MM.1S (cell line): Measurements from ENCODE around the gene C15orf40.

Source experiments
- DNase-seq: peaks from one replicate; pipeline ENCODE4 v3.0.0-alpha.2; 2015
- H2AFZ ChIP-seq: fragments of 300-600 bp; sonication (generic); 2 replicates; pipeline ENCODE4 v1.6.0; 2016; ENCODE audit warnings: antibody characterized with exemption, low read length
- H3F3A ChIP-seq: fragments of 300-600 bp; sonication (generic); 2 replicates; pipeline ENCODE4 v1.6.1; 2016; ENCODE audit warnings: mild to moderate bottlenecking, antibody characterized with exemption, low read length, moderate library complexity, mixed read lengths; ENCODE audit not compliant: insufficient read depth
- H3K27ac ChIP-seq: fragments of 300-600 bp; sonication (generic); 2 replicates; pipeline ENCODE4 v1.5.1; 2016; ENCODE audit warnings: mild to moderate bottlenecking, low read length
- H3K27me3 ChIP-seq: fragments of 300-600 bp; sonication (generic); replicated peaks from 2 replicates; pipeline ENCODE4 v1.6.0; 2016; ENCODE audit warnings: low read length; ENCODE audit not compliant: insufficient read depth
- H3K36me3 ChIP-seq: fragments of 300-600 bp; sonication (generic); replicated peaks from 2 replicates; pipeline ENCODE4 v1.6.1; 2016; ENCODE audit warnings: mild to moderate bottlenecking, low read length, mixed read lengths; ENCODE audit not compliant: insufficient read depth
- H3K4me1 ChIP-seq: fragments of 300-600 bp; sonication (generic); 2 replicates; pipeline ENCODE4 v1.6.1; 2016; ENCODE audit warnings: low read length, mixed read lengths
- H3K4me2 ChIP-seq: fragments of 300-600 bp; sonication (generic); 2 replicates; pipeline ENCODE4 v1.6.0; 2016; ENCODE audit warnings: low read depth, low read length
- H3K4me3 ChIP-seq: fragments of 300-600 bp; sonication (generic); 2 replicates; pipeline ENCODE4 v1.5.1; 2016; ENCODE audit warnings: low read length, mixed read lengths
- H3K79me2 ChIP-seq: fragments of 300-600 bp; sonication (generic); 2 replicates; pipeline ENCODE4 v1.6.1; 2016; ENCODE audit warnings: mixed run types, low read length, mixed read lengths
- H3K9ac ChIP-seq: fragments of 300-600 bp; sonication (generic); 2 replicates; pipeline ENCODE4 v1.6.1; 2016; ENCODE audit warnings: low read length, mixed read lengths
- H3K9me2 ChIP-seq: fragments of 300-600 bp; sonication (generic); replicated peaks from 2 replicates; pipeline ENCODE4 v1.6.1; 2016; ENCODE audit warnings: mild to moderate bottlenecking, low read length, mixed read lengths; ENCODE audit not compliant: insufficient read depth
- H3K9me3 ChIP-seq: fragments of 300-600 bp; sonication (generic); replicated peaks from 2 replicates; pipeline ENCODE4 v1.6.1; 2016; ENCODE audit warnings: mild to moderate bottlenecking, low read length, mixed read lengths; ENCODE audit not compliant: insufficient read depth
- H4K20me1 ChIP-seq: fragments of 300-600 bp; sonication (generic); 2 replicates; pipeline ENCODE4 v1.6.1; 2016; ENCODE audit warnings: mild to moderate bottlenecking, low read length, moderate library complexity, mixed read lengths; ENCODE audit not compliant: insufficient read depth
- CTCF ChIP-seq: fragments of 300-600 bp; sonication (generic); IDR thresholded peaks from 2 replicates; pipeline ENCODE4 v1.5.1; 2016; ENCODE audit warnings: antibody characterized with exemption, low read length, mixed read lengths
- EZH2 ChIP-seq: fragments of 300-600 bp; sonication (generic); optimal IDR thresholded peaks from 2 replicates; pipeline ENCODE3; 2017; ENCODE audit warnings: low read depth, mild to moderate bottlenecking, antibody characterized with exemption, low read length, mixed read lengths
- EZH2phosphoT487 ChIP-seq: fragments of 300-600 bp; sonication (generic); IDR thresholded peaks from 2 replicates; pipeline ENCODE4 v1.6.1; 2018; ENCODE audit warnings: antibody characterized with exemption, low read length

The C15orf40 gene

DNA sequence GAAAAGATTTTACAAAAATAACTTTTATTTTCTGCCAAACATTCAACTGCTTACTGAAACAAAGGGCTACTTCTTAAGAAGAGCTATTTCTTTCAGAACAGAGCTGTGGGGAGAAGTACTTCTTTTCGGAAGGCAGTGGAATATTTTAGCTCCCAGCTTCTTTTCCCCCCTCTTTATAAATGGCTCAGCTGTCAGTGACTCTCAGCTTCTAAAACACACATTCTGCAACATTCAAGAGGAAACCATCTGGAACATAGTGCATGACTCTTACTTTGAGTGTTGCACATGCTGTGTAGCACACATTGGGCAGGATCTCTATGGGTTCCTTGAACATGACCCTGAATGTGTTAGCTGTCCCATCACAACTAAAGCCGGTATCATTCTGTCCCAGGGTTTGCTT, 7.0 kb upstream of the C15orf40 start:
- H3K36me3 ChIP-seq, result peaks cover 10% of the 10 kb centered on the region; the same call in 1 of the 2 replicates
- no peaks in the 10 kb centered on the region for H4K20me1 ChIP-seq
- DNase-seq, result no peak
- no peak overlapping the region for H3K4me2 ChIP-seq
- H3K27ac ChIP-seq, result no peak overlapping the region
- no peak overlapping the region for H3K9ac ChIP-seq
- H3K9me2 ChIP-seq, result no peaks in the 10 kb centered on the region
- no peaks in the 10 kb centered on the region for H3K79me2 ChIP-seq
- H3K4me1 ChIP-seq, result no peaks in the 10 kb centered on the region
- H3K4me3 ChIP-seq, result no peak overlapping the region
- H3F3A ChIP-seq, result 0 out of 2 replicates have a peak, but pooled peaks cover 3% of the 10 kb centered on the region
- H2AFZ ChIP-seq, result no peak overlapping the region
- H3K27me3 ChIP-seq, result no peaks in the 10 kb centered on the region
- no peaks in the 10 kb centered on the region for H3K9me3 ChIP-seq
- TF ChIP-seq EZH2 (no peak), CTCF (no peak), EZH2phosphoT487 (no peak)

GRCh38 chr15:83016906-83017305, 5.5 kb upstream of the C15orf40 start:
- 0 out of 2 replicates have a peak, but pooled peaks cover 3% of the 10 kb centered on the region for H3F3A ChIP-seq
- no peak for TF ChIP-seq CTCF
- no peak for TF ChIP-seq EZH2phosphoT487
- no peak for TF ChIP-seq EZH2
- no peak overlapping the region for H3K9ac ChIP-seq
- H3K36me3 ChIP-seq, result peaks cover 10% of the 10 kb centered on the region; the same call in 1 of the 2 replicates
- H3K79me2 ChIP-seq, result no peaks in the 10 kb centered on the region
- H4K20me1 ChIP-seq, result no peaks in the 10 kb centered on the region
- no peak for DNase-seq
- H3K27me3 ChIP-seq, result no peaks in the 10 kb centered on the region
- no peak overlapping the region for H3K27ac ChIP-seq
- H3K9me2 ChIP-seq, result no peaks in the 10 kb centered on the region
- no peak overlapping the region for H3K4me2 ChIP-seq
- no peaks in the 10 kb centered on the region for H3K9me3 ChIP-seq
- H2AFZ ChIP-seq, result no peak overlapping the region
- H3K4me3 ChIP-seq, result no peak overlapping the region
- H3K4me1 ChIP-seq, result 0 out of 2 replicates have a peak, but pooled peaks cover 6% of the 10 kb centered on the region

- H2AFZ ChIP-seq, result no peak overlapping the region
- H3K9me2 ChIP-seq, result no peaks in the 10 kb centered on the region
- TF ChIP-seq EZH2 (no peak), CTCF (no peak), EZH2phosphoT487 (no peak)
These were observed 3.9 kb upstream of the C15orf40 start for GRCh38 chr15:83015361-83015760.

More at GRCh38 chr15:83015361-83015760, 3.9 kb upstream of the C15orf40 start:
- H3K27ac ChIP-seq, result no peak overlapping the region
- no peaks in the 10 kb centered on the region for H4K20me1 ChIP-seq
- H3K4me2 ChIP-seq, result no peak overlapping the region
- H3K4me3 ChIP-seq, result no peak overlapping the region
- no peak overlapping the region for H3K9ac ChIP-seq
- DNase-seq, result no peak
- peaks cover 4% of the 10 kb centered on the region for H3K79me2 ChIP-seq
- no peaks in the 10 kb centered on the region for H3K9me3 ChIP-seq
- H3K27me3 ChIP-seq, result no peaks in the 10 kb centered on the region
- peaks cover 8% of the 10 kb centered on the region; the same call in 1 of the 2 replicates for H3K36me3 ChIP-seq
- peaks cover 10% of the 10 kb centered on the region; the same call in 1 of the 2 replicates for H3K4me1 ChIP-seq
- H3F3A ChIP-seq, result peaks cover 11% of the 10 kb centered on the region; the same call in 1 of the 2 replicates
